ENCODE measurements around the gene GMFB.
"Not testable (repeated sequence)": the region's sequence is repeated elsewhere in the genome, so short reads cannot be mapped to it uniquely, and the experiment has no call there.

Gene GMFB

DNA sequence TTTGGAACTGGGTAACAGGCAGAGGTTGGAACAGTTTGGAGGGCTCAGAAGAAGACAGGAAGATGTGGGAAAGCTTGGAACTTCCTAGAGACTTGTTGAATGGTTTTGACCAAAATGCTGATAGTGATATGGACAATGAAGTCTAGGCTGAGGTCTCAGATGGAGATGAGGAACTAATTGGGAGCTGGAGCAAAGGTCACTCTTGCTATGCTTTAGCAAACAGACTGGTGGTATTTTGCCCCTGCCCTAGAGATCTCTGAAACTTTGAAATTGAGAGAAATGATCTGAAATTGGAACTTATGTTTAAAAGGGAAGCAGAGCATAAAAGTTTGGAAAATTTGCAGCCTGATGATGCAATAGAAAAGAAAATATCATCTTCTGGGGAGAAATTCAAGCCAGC lies 30.2 kb downstream of the GMFB start:
- not testable (repeated sequence) for DNase-seq (ENCODE audit: low read depth, low spot score)

DNA sequence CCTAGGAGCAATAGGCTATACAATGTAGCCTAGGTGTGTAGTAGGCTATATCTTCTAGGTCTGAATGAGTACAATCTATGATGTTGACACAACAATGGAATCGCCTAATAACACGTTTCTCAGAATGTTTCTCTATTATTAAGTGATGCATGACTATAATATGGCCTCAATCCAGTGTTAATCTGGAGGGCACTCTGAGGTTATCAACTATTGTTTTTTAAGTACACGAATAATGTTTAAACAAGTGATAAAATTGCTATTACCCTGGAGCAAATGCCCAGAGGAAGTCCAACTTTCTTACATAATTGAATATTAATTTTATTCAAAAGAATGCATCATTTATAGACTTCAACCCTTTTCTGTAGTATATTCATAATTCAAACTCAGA lies 31.2 kb downstream of the GMFB start:
- no peak for DNase-seq (ENCODE audit: low read depth, low spot score)

DNA sequence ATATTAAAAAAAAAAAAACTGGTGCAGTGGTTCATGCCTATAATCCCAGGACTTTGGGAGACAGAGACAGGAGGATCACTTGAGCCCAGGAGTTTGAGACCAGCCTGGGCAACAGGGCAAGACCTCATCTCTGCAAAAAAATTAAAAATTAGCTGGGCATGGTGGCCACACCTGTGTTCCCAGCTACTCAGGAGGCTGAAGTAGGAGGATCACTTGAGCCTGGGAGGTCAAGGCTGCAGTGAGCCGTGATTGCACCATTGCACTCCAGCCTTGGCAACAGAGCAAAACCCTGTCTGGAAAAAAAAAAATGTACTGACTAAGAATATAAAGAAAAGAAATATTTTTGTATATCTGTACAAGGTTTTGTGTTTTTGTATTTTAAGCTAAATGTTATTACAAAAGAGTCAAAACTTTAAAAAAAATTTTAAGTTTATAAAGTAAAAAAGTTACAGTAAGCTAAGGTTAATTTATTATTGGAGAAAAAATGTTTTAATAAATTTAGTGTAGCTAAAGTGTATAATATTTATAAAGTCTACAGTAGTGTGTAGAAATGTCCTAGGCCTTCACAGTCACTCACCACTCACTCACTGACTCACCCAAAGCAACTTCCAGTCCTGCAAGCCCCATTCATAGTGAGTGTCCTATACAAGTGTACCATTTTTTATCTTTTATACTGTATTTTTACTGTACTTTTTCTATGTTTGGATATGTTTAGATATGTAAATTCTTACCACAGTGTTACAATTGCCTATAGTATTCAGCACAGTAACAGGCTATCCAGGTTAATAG lies 31.8 kb downstream of the GMFB start:
- DNase-seq (ENCODE audit: low read depth, low spot score) = not testable (repeated sequence)

DNA sequence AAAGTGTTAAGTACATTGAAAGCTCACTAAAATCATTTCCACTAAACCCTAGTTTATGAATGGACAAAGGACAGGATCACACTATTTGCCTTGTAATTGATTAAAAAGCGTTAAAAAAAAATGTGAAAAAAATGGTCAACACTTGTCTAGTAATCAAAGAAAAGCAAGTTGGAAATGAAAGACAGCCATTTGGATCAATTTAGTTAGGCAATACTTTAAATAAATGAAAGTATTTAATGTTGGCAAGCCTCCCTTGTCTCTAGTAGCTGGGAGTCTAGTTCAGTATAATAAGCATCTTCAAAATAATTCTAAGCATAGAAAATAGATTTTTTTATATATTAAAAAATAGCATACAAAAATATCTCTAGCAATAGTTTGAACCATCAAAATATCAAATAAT lies 33.4 kb downstream of the GMFB start:
- no peak for DNase-seq (ENCODE audit: low read depth, low spot score)

DNA sequence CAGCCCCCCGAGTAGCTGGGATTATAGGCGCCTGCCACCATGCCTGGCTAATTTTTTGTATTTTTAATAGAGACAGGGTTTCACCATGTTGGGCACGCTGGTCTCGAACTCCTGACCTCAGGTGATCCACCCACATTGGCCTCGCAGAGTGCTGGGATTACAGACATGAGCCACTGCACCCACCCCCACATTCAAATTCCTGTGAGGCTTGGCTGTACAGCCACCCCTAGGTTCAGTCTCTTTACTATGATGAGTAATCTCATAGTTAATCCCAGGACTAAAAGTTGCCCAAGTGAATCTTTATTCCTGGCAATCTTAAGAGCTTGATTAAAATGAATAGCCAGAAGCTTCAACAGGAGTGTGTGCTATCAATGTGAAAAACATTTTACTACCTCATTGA lies 34.8 kb downstream of the GMFB start:
- DNase-seq (ENCODE audit: low read depth, low spot score) = not testable (repeated sequence)

DNA sequence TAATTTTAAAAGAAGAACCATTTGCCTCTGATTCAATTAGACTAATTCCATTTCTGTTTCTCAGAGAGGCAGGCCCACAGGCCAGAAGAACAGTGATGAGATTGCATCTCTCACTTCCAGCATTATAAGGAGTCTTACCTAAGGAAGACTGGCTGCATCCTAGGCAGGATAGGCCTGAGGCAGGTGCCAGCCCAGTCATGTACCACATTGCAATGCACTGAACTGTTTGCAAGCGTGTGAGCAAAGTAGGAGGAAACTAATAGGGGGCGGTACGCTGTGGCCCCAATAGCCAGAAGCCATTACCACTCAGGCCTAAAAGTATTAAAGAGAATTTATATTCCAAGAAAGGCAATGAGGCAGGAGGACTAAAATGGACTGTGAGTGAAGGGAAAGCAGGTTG lies 35.5 kb downstream of the GMFB start:
- no peak for DNase-seq (ENCODE audit: low read depth, low spot score)

DNA sequence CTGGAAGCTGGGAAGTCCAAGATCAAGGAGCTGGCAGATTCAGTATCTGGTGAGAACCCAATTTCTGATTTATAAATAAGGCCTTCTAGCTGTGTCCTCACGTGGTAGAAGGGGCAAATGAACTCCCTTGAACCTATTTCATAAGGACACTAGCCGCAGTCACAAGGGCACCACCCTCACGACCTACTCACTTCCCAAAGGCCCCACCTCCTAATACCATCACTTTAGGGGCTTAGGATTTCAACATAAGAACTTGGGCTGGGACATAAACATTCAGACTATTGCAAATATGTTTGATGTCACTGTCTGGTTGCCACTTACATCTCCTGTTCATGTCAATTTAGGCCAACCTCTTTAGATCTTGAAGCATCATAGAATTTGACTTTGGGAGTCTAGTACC lies 36.8 kb downstream of the GMFB start:
- no peak for DNase-seq (ENCODE audit: low read depth, low spot score)

DNA sequence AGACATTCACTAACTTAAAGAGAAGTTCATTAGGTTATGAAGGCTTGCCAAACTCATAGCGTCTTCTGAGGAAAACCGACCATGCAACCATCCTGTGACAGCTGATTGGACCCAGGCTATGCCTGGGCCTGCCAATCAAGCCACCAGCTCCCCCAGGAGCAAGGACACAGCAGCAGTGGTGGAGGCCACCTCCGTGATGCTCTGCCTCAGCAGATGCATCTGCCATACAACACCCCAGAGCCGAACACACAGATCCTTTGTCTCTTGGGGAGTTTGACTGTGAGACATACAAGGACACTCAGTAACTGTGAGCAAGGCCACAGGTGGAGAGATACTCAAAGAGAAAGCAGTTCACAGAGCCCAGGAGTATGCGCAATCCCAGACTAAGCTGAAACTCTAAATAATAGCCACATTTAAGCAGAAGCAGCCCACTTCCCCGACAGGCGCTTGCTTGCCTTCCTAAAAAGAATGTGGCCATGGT lies 37.6 kb downstream of the GMFB start:
- DNase-seq (ENCODE audit: low read depth, low spot score) = no peak

DNA sequence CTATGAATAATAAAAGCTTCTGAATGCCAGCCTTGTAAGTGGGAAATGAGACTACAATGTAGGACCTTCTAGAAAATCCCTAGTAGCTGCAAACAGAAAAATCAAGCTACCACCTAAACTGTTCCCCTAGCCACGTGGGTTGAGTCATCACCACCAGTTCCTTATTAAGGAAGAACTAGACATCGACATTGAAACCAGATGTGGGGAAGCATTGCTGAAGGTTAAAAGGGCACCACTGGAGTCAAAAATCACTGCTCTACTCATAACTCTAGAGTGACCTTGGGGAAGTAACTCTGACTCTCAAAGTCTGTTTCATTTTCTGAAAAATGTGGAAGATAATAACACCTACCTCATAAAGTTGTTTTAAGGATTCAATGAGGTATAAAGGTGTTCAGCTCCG lies 38.2 kb downstream of the GMFB start:
- DNase-seq (ENCODE audit: low read depth, low spot score) = no peak

DNA sequence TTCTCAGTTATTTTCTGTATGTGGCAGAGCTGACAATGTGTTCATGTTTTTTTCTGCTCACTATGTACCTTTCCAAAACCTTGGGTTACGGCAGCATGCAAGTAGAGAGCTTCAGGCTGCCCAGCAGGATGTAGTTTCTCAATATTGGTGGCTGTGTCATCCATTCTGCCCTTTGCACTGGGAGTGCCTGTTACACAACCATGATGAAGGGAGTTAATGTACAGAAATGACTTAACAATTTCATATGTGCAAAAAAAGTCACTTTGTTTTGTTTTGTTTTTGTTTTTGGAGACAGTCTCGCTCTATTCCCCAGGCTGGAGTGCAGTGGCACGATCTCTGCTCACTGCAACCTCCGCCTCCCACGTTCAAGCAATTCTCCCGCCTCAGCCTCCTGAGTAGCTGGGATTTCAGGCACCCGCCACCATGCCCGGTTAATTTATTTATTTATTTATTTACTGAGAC lies 41.5 kb downstream of the GMFB start:
- no peak for DNase-seq (ENCODE audit: low read depth, low spot score)

DNA sequence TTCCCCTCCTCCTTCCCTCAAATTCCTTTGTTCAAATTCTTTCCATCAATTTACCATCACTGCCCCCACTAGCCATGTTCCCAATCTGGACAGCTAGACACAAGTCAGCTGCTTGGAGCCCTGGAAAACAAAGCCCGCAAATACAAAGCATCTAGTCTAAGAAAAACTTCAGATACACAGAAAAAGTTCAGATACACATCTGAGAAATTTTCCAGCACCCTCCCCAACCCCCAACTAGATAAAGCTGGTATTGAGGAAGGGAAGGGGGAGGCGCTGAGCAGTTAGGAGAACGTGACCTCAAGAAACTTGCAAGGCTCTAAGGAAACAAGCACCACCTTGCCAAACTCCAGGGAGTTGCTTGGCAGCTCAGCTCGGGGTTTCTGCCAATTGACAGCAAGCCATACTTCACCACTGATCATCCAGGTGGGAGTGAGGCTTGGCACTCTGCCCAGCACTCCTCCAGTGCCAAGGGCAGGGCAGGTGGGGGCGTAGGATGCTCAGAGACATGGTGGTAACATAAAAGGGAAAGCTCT lies 42.6 kb downstream of the GMFB start:
- DNase-seq (ENCODE audit: low read depth, low spot score) = no peak

DNA sequence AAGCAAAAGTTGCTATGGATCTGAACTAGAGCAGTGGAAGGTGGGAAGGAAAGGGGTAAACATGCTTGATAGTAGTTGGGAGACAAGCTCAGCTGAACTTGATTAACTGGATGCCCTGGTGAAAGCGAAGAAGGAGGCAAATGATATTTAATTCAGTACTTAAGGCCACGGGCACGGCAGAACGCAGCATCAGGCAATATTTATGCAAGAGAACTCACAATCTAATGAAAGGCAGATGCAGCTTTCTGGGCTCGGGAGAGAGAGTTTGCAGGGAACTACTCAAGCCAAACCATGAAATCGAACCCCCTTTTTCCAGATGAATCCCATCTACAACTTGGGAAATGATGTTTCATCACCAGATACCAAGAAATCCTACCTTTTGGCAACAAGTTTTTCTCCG lies 44.1 kb downstream of the GMFB start:
- DNase-seq (ENCODE audit: low read depth, low spot score) = no peak

DNA sequence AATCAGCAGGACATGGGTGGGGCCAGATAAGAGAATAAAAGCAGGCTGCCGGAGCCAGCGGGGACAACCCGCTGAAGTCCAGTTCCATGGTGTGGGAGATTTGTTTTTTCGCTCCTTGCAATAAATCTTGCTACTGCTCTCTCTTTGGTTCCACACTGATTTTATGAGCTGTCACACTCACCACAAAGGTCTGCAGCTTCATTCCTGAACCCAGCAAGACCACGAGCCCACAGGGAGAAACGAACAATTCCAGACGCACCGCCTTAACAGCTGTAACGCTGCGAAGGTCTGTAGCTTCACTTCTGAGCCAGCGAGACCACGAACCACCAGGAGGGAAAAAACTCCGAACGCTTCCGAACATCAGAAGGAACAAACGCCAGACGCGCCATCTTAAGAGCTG lies 44.8 kb downstream of the GMFB start:
- no peak for DNase-seq (ENCODE audit: low read depth, low spot score)

DNA sequence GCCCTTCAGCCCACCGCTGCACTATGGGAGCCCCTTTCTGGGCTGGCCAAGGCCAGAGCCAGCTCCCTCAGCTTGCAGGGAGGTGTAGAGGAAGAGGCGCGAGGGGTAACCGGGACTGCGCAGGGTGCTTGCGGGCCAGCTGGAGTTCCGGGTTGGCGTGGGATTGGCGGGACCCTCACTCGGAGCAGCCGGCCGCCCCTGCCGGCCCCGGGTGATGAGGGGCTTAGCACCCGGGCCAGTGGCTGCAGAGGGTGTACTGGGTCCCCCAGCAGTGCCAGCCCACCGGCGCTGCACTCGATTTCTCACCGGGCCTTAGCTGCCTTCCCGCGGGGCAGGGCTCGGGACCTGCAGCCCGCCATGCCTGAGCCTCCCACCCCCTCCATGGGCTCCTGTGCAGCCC lies 45.8 kb downstream of the GMFB start:
- DNase-seq (ENCODE audit: low read depth, low spot score) = not testable (repeated sequence)

DNA sequence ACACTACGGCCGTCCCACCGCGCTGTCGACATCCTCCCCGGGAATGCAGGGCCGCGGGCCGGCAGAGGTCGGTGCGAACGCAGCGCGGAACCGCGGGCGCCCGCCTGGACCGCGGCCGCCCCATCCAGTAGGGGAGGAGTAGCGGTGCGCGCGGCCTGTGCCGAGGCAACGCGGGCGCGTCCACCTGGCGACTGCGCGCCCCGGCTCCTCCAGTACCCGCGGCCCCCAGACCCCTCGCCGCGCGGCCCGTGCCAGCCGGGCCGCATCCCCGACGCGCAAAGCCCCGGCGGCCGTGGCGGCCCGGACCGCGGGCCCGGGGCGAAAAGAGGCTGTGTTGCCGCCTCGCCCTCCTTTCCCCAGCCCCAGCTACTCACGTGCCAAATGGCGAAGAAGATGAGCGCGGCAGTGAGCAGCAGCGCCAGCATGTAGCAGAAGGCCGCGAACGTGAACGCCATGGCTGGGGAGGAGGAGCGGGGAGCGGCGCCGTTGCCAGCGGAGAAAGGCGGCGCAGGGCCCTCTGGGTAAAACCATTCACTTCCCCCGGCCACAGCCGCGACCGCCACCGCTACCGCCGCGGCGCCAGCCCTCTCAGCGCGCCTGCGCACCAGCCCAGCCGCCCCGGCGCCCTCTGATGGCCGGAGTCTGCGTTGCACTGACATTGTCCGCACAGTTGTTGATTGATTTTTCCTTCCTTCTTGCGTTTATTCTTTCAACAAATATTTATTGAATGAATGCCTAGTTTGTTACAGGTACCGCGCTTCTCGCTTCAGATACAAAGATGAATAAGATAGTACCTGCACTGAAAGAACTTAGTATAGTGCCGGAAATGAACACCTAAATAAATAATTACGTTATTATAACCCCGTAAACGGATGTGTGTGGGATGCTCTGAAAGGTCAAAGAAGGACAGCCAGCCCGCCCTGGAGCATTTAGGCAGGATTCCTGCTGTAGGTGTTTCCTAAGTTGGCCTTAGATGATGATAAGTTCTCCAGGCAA lies 47.6 kb downstream of the GMFB start, which contains the start of gene CNIH1:
CNIH1 (minus strand) TSS at position 502 of the 996 bp plus-strand sequence; CDS start at position 455, 47 bp downstream.
- peak; percentile 78 for DNase-seq (ENCODE audit: low read depth, low spot score)

DNA sequence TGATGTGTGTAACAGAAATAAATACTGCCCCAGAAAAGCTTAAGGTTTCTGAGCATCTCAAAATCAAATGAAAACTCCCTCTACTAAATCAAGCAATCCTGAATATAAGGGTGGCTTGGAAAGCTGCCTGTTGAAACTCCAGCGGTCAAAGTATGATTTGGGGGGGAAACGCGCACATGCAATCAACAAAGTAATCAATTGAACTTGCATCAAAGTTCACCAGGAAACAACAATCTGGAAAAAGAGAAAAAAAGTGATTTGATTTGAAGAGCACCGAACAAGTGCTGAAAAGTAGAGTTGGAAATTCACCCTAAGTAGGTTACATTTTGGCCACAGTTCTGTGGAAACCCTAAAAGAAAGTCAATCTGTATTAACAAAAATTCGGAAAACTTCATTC lies 48.3 kb downstream of the GMFB start:
- no peak for DNase-seq (ENCODE audit: low read depth, low spot score)

DNA sequence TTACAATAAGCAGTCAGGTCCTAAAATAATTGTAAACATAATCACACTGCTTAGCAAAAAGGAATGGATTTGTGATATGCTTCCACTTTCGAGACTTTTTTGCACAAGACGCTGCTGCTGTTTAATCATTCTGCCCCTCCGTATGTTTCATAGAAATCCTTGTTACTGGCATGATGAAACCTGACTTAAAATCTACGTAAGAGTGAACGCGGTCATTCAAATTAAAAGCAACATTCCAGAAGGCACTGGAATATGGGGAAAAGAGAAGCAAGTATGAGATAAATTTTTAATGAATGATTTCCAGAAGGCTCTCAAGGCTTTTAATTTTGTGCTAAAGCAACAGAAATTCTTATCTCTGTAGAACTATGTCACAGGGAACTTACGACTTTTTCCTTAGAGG lies 48.7 kb downstream of the GMFB start:
- no peak for DNase-seq (ENCODE audit: low read depth, low spot score)

DNA sequence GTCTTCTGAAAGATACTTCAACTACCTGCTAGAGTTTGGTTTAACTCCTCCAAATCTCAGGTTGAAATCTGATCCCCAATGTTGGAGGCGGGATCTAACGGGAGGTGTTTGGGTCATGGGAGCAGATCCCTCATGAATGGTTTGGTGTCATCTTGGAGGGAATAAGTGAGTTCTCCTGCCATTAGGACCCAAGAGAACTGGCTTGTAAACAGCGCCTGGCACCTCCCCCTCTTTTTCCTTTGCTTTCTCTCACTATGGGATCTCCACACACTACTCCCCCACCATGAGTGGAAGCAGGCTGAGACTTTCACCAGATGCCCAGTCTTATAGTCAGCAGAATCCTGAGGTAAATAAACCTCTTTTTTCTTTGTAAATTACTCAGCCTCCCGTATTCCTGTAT lies 50.1 kb downstream of the GMFB start:
- no peak for DNase-seq (ENCODE audit: low read depth, low spot score)

DNA sequence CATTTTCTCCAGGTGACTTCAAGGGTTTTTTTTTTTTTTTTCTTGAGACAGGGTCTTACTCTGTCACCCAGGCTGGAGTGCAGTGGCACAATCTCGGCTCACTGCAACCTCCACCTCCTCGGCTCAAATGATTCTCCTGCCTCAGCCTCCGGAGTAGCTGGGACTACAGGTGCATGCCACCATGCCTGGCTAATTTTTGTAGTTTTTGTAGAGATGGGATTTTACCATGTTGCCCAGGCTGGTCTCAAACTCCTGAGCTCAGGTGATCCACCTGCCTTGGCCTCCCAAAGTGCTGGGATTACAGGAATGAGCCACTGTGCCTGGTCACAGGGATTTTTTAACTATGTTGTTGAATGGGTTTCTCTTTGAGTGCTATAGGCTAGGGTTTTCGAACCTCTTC lies 50.8 kb downstream of the GMFB start:
- DNase-seq (ENCODE audit: low read depth, low spot score) = not testable (repeated sequence)

DNA sequence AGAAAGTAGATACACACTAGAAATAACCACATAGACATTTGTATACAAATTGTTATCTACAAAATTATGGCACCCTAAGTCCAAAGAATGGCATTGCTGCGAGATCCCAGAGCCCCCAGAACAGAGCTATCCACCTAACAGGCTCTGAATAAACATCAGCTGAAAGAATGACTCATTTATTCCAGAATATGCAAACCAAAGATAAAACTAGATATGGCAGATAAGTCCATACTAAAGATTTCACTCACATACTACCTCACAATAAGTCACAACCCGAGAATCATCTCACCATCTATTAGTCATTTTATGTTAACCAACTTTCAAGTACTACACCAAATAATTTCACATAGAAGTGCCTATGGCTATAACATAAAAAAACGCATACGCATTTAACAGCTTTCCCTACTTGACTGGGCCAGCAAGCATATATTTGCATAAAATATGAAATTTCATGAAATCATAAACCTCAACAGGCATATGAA lies 53.2 kb downstream of the GMFB start:
- no peak for DNase-seq (ENCODE audit: low read depth, low spot score)

DNA sequence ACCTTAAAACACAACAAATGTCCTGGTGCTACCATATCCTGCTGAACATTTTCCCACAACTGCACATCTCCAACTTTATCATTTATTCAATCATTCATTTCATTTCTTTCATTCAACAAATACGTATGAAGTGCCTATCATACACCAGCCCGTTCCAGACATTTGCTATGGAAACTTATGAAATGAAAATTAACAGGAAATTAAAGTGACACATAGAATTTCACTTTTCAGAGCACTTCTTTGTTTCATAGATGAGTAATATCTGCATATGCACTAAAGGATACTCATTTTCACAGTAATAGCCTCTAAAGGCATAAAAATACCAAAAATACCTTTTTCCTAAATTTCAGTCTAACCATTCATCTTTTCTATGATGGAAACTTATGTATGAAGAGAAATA lies 60.3 kb downstream of the GMFB start:
- DNase-seq (ENCODE audit: low read depth, low spot score) = no peak

DNA sequence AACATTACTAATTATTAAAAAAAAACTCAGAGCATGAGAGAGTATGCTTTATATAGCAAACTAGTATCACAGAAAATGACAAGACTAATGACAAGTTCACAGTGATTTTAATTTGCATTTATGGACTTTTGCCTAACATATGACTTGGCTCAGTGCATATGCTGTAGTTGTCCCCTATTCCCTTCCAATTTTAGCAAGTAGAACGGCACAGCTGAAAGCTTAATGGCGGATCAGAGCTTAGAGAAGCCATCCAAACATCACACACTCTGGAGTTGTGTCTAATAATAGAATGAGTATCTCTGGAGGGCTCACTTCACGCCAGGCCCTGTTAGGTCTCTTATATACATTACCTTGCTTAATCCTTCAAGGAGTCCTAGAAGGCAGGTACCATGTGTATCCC lies 60.9 kb downstream of the GMFB start:
- DNase-seq (ENCODE audit: low read depth, low spot score) = no peak
